SK-N-SH (cell line): ENCODE results near the gene MAD1L1. TPM values are rescaled to one million over a fixed set of nuclear protein-coding genes. Genes with fewer than 3 reads are reported as not detected.

Experiments used
- CTCF ChIA-PET: fragments of 300-600, 350-600 bp; formaldehyde crosslinking; extraction: SDS; loops from one replicate; lab custom pipeline; 2021; lab: Yijun Ruan, JAX
- POLR2A ChIA-PET: fragments of 350-600 bp; sonication (Branson Sonifier 250); formaldehyde crosslinking; extraction: SDS; loops from one replicate; lab custom pipeline; 2020; ENCODE audit warnings: antibody characterized with exemption, inconsistent platforms; lab: Yijun Ruan, JAX
- DNase-seq: peaks from one replicate; pipeline ENCODE4 v3.0.0; 2012
- H2AFZ ChIP-seq: fragments of 200-600 bp; sonication (generic); 2 replicates; pipeline ENCODE4 v1.8.1; 2016; ENCODE audit warnings: antibody characterized with exemption, mild to moderate bottlenecking, low read depth
- H3F3A ChIP-seq: fragments of 200-600 bp; sonication (generic); replicated peaks from 2 replicates; pipeline ENCODE3; 2016; ENCODE audit warnings: antibody characterized with exemption, mild to moderate bottlenecking; ENCODE audit not compliant: insufficient read depth
- H3K27ac ChIP-seq, 2 experiments: fragments of 200-500 bp in 1 of 2; fragments of 200-600 bp in 1 of 2; sonication (Bioruptor generic) in 1 of 2; sonication (generic), shearing (Covaris generic) in 1 of 2; 2 replicates each; pipeline versions ENCODE4 v1.5.1 to v1.6.1; 2014 to 2016; ENCODE audit warnings: low read depth in 2 of 2, inconsistent platforms in 1 of 2, low read length in 1 of 2, mild to moderate bottlenecking in 1 of 2, mixed read lengths in 1 of 2
- H3K27me3 ChIP-seq: fragments of 200-600 bp; sonication (generic), shearing (Covaris generic); 2 replicates; pipeline ENCODE4 v1.6.1; 2016; ENCODE audit warnings: mixed run types; ENCODE audit not compliant: insufficient read depth
- H3K36me3 ChIP-seq, 2 experiments: fragments of 200-500 bp in 1 of 2; fragments of 200-600 bp in 1 of 2; sonication (Bioruptor generic) in 1 of 2; sonication (generic) in 1 of 2; replicated peaks in 1 of 2; 2 replicates each; pipeline versions ENCODE3 to v1.5.1; 2014 to 2016; ENCODE audit warnings: low read length in 1 of 2, mild to moderate bottlenecking in 1 of 2; ENCODE audit not compliant: insufficient read depth in 2 of 2, control insufficient read depth in 1 of 2
- H3K4me1 ChIP-seq, 2 experiments: fragments of 200-500 bp in 1 of 2; fragments of 200-600 bp in 1 of 2; sonication (Bioruptor generic) in 1 of 2; sonication (generic), shearing (Covaris generic) in 1 of 2; 2 replicates each; pipeline versions ENCODE4 v1.5.1 to v1.6.1; 2014 to 2016; ENCODE audit warnings: low read depth in 1 of 2, low read length in 1 of 2, mixed run types in 1 of 2; ENCODE audit not compliant: insufficient read depth in 2 of 2, control insufficient read depth in 1 of 2
- H3K4me2 ChIP-seq: fragments of 200-600 bp; sonication (generic), shearing (Covaris generic); 2 replicates; pipeline ENCODE4 v1.6.1; 2017; ENCODE audit warnings: mixed run types
- H3K4me3 ChIP-seq, 2 experiments: fragments of 200-500 bp in 1 of 2; fragments of 200-600 bp in 1 of 2; sonication (Bioruptor generic) in 1 of 2; sonication (generic), shearing (Covaris generic) in 1 of 2; 2 replicates each; pipeline versions ENCODE4 v1.5.1 to v1.8.1; 2014 to 2016; ENCODE audit warnings: low read depth in 2 of 2, inconsistent platforms in 1 of 2, low read length in 1 of 2, mild to moderate bottlenecking in 1 of 2, mixed read lengths in 1 of 2, moderate library complexity in 1 of 2
- H3K79me2 ChIP-seq: fragments of 200-600 bp; sonication (generic); 2 replicates; pipeline ENCODE4 v1.8.1; 2017; ENCODE audit warnings: mild to moderate bottlenecking; ENCODE audit not compliant: insufficient read depth
- H3K9ac ChIP-seq: fragments of 200-600 bp; sonication (generic); 2 replicates; pipeline ENCODE4 v1.6.1; 2017; ENCODE audit warnings: mixed run types
- H3K9me2 ChIP-seq: fragments of 200-600 bp; sonication (generic); 2 replicates; pipeline ENCODE4 v1.6.1; 2017; ENCODE audit warnings: mixed run types
- H3K9me3 ChIP-seq: fragments of 200-600 bp; sonication (generic); 2 replicates; pipeline ENCODE4 v1.6.1; 2017; ENCODE audit warnings: mixed run types, mild to moderate bottlenecking, moderate library complexity
- H4K20me1 ChIP-seq: fragments of 200-600 bp; sonication (generic); 2 replicates; pipeline ENCODE4 v1.6.1; 2017; ENCODE audit warnings: mild to moderate bottlenecking, mixed run types; ENCODE audit not compliant: insufficient read depth
- CHD2 ChIP-seq: fragments of 150-350 bp; IDR thresholded peaks from 2 replicates; pipeline ENCODE4 v1.6.1; 2018; ENCODE audit warnings: low read length; ENCODE audit not compliant: partially characterized antibody
- CTCF ChIP-seq: fragments of 200-600 bp; sonication (generic); IDR thresholded peaks from 2 replicates; pipeline ENCODE4 v1.6.1; 2017; ENCODE audit warnings: antibody characterized with exemption, mild to moderate bottlenecking, moderate library complexity
- EP300 ChIP-seq, 2 experiments: IDR thresholded peaks; 2 replicates each; pipeline versions ENCODE4 v1.4.0 to v1.6.1; 2012; ENCODE audit warnings: borderline replicate concordance in 1 of 2, low read depth in 1 of 2, low read length in 1 of 2
- EZH2phosphoT487 ChIP-seq: fragments of 200-600 bp; sonication (generic); IDR thresholded peaks from 2 replicates; pipeline ENCODE4 v1.6.1; 2017; ENCODE audit warnings: low read depth, mixed run types, mild to moderate bottlenecking, antibody characterized with exemption, moderate library complexity, borderline replicate concordance
- FOSL2 ChIP-seq: IDR thresholded peaks from 2 replicates; pipeline ENCODE4 v1.4.0; 2012; ENCODE audit warnings: low read depth, mild to moderate bottlenecking, moderate library complexity, borderline replicate concordance
- GATA2 ChIP-seq: sonication (generic); formaldehyde crosslinking; IDR thresholded peaks from 2 replicates; pipeline ENCODE4 v1.5.0; 2020; ENCODE audit warnings: mild to moderate bottlenecking, missing genetic modification reagents
- IRF3 ChIP-seq: fragments of 150-350 bp; IDR thresholded peaks from 2 replicates; pipeline ENCODE4 v1.6.1; 2016; ENCODE audit warnings: mild to moderate bottlenecking, low read depth, low read length
- MAX ChIP-seq: IDR thresholded peaks from 2 replicates; pipeline ENCODE4 v1.4.0; 2012; ENCODE audit warnings: low read depth
- NFIC ChIP-seq: IDR thresholded peaks from 2 replicates; pipeline ENCODE4 v1.4.0; 2012; ENCODE audit warnings: borderline replicate concordance
- NRF1 ChIP-seq: IDR thresholded peaks from 2 replicates; pipeline ENCODE4 v1.6.1; 2012; ENCODE audit warnings: low read depth, mild to moderate bottlenecking, low read length
- PBX3 ChIP-seq: IDR thresholded peaks from 2 replicates; pipeline ENCODE4; 2012
- POLR2AphosphoS5 ChIP-seq: IDR thresholded peaks from 2 replicates; pipeline ENCODE4 v1.6.1; 2012; ENCODE audit warnings: low read depth, low read length
- RAD21 ChIP-seq: IDR thresholded peaks from 2 replicates; pipeline ENCODE4 v1.6.1; 2012; ENCODE audit warnings: mild to moderate bottlenecking, low read length
- RFX5 ChIP-seq: IDR thresholded peaks from 2 replicates; pipeline ENCODE4 v1.6.1; 2012; ENCODE audit warnings: mild to moderate bottlenecking, improper control_type of control experiment, low read length
- SIN3A ChIP-seq: IDR thresholded peaks from 2 replicates; pipeline ENCODE4 v1.6.1; 2012; ENCODE audit warnings: low read depth, mild to moderate bottlenecking, low read length, moderate library complexity, borderline replicate concordance
- TAF1 ChIP-seq: IDR thresholded peaks from 2 replicates; pipeline ENCODE4 v1.6.1; 2012; ENCODE audit warnings: low read depth, mild to moderate bottlenecking, low read length, moderate library complexity, borderline replicate concordance
- TCF12 ChIP-seq: IDR thresholded peaks from 2 replicates; pipeline ENCODE4 v1.4.0; 2012
- USF1 ChIP-seq: IDR thresholded peaks from 2 replicates; pipeline ENCODE4 v1.4.0; 2012; ENCODE audit warnings: low read depth, borderline replicate concordance
- WGBS: methylation state at CpG from one replicate; pipeline ENCODE4 v1.1.6; 2017; ENCODE audit warnings: low lambda C conversion rate; 5-methylcytosine and 5-hydroxymethylcytosine counted together
- polyA plus RNA-seq, 3 experiments: library from polyadenylated mRNA; depleted of rRNA; stranded (reverse); fragments of >200 nt; gene quantifications; 2 replicates each; pipeline ENCODE4 v1.2.3, GENCODE V29; 2012

MAD1L1 gene
- polyA plus RNA-seq, 1 of the 3 experiments (the other 2 are of a cell fraction): 46.2 TPM

- no peak for TF ChIP-seq FOSL2
These were observed 14.3 kb downstream of the MAD1L1 start (continued) for GRCh38 chr7:2218444-2218785.

GRCh38 chr7:2217716-2218443, 14.9 kb downstream of the MAD1L1 start:
- WGBS: 92% methylated on average over 15 of the region's 19 CpGs
- TF ChIP-seq SIN3A (no peak), TCF12 (no peak), EP300 (IDR thresholded peaks at IDR 0.05; ENCODE audit: borderline replicate concordance in 1 of 2, low read depth in 1 of 2, low read length in 1 of 2) (no peak), CHD2 (no peak), PBX3 (no peak), EZH2phosphoT487 (no peak), POLR2AphosphoS5 (no peak), NRF1 (no peak), GATA2 (CRISPR knock-in tag) (no peak), CTCF (no peak)
- POLR2A ChIA-PET: no interaction called here
- CTCF ChIA-PET: interaction anchor here (1.2 kb wide), 1 partner anchor 60 kb away, joined by 3 read pairs; no protein-coding TSS in a partner anchor
- no peak overlapping the region for H3K9ac ChIP-seq
- no peak overlapping the region for H2AFZ ChIP-seq
- no peaks in the 10 kb centered on the region for H3K9me2 ChIP-seq
- H3K4me1 ChIP-seq: no peaks in the 10 kb centered on the region
- H3K9me3 ChIP-seq: no peaks in the 10 kb centered on the region
- H3K36me3 ChIP-seq: peaks cover 34 to 57% of the 10 kb centered on the region in 2 experiments
- H3K27ac ChIP-seq: no peak overlapping the region
- no peak overlapping the region for H3K4me2 ChIP-seq
- H3K27me3 ChIP-seq: no peaks in the 10 kb centered on the region
- H3K79me2 ChIP-seq: peaks cover 20% of the 10 kb centered on the region; the same call in 1 of the 2 replicates
- no peaks in the 10 kb centered on the region for H3F3A ChIP-seq
- H3K4me3 ChIP-seq: no peak overlapping the region
- no peak for DNase-seq
- H4K20me1 ChIP-seq: peaks cover 12% of the 10 kb centered on the region; the same call in 1 of the 2 replicates

GRCh38 chr7:2217206-2217605, 15.5 kb downstream of the MAD1L1 start:
- Histone ChIP-seq H3K9me2 (no peaks in the 10 kb centered on the region), H3K36me3 (peaks cover 41 to 58% of the 10 kb centered on the region in 2 experiments), H3K9me3 (no peaks in the 10 kb centered on the region), H3K9ac (no peak overlapping the region), H3K4me2 (no peak overlapping the region), H3K27ac (no peak overlapping the region), H3K4me1 (no peaks in the 10 kb centered on the region), H2AFZ (no peak overlapping the region), H3F3A (no peaks in the 10 kb centered on the region), H4K20me1 (peaks cover 12% of the 10 kb centered on the region; the same call in 1 of the 2 replicates), H3K4me3 (no peak overlapping the region), H3K79me2 (peaks cover 20% of the 10 kb centered on the region; the same call in 1 of the 2 replicates), H3K27me3 (no peaks in the 10 kb centered on the region)
- WGBS: 90% methylated on average over 10 of the region's 10 CpGs
- ChIA-PET POLR2A (interaction anchor here (0.7 kb wide), 1 partner anchor 12 kb away, joined by 4 read pairs; no protein-coding TSS in a partner anchor), CTCF (interaction anchor here (0.6 to 1.4 kb wide), 5 partner anchors 22 to 269 kb away, joined by 3 to 4 read pairs (median 3); no protein-coding TSS in a partner anchor)
- DNase-seq: no peak
- TF ChIP-seq POLR2AphosphoS5 (no peak), TAF1 (no peak), IRF3 (no peak), NFIC (no peak), FOSL2 (no peak), PBX3 (no peak), CHD2 (no peak), SIN3A (no peak), RFX5 (no peak), MAX (no peak), RAD21 (no peak), USF1 (no peak)
